A549 (cell line): ENCODE data around the gene NPAT.

ENCODE experiments used
- CHD4 ChIP-seq: fragments of 200-600 bp; sonication (generic); IDR thresholded peaks from 2 replicates; pipeline ENCODE4 v1.6.1; 2016; ENCODE audit warnings: antibody characterized with exemption, mild to moderate bottlenecking, borderline replicate concordance
- EP300 ChIP-seq, 2 experiments: fragments of >200 bp; sonication (Bioruptor Twin); formaldehyde crosslinking; IDR thresholded peaks; 2 replicates in 1 of 2; 3 replicates in 1 of 2; pipeline ENCODE4 v1.6.1; 2016 to 2017
- ESRRA ChIP-seq: fragments of 150-350 bp; IDR thresholded peaks from 2 replicates; pipeline ENCODE4 v1.6.1; 2014; ENCODE audit warnings: mild to moderate bottlenecking, low read length, borderline replicate concordance
- MYC ChIP-seq: IDR thresholded peaks from 2 replicates; pipeline ENCODE4 v1.6.1; 2012; ENCODE audit warnings: mild to moderate bottlenecking, inconsistent platforms, low read length, improper control_type of control experiment, borderline replicate concordance
- NFE2L2 ChIP-seq: fragments of 150-350 bp; conservative IDR thresholded peaks from 2 replicates; pipeline ENCODE4 v1.6.1; 2014; ENCODE audit warnings: low read length
- NR3C1 ChIP-seq: fragments of >200 bp; sonication (Bioruptor Twin); formaldehyde crosslinking; IDR thresholded peaks from 3 replicates; pipeline ENCODE4 v1.6.1; 2017
- POLR2A ChIP-seq: IDR thresholded peaks from 2 replicates; pipeline ENCODE4 v1.6.1; 2012; ENCODE audit warnings: mild to moderate bottlenecking, low read length
- POLR2AphosphoS2 ChIP-seq: conservative IDR thresholded peaks from 2 replicates; pipeline ENCODE4 v1.6.1; 2012; ENCODE audit warnings: low read length, improper control_type of control experiment, inconsistent platforms
- RCOR1 ChIP-seq: fragments of 150-350 bp; IDR thresholded peaks from 2 replicates; pipeline ENCODE4 v1.6.1; 2014; ENCODE audit warnings: antibody characterized with exemption, low read length, low read depth
- ZFP36 ChIP-seq: fragments of 450-650 bp; IDR thresholded peaks from 2 replicates; pipeline ENCODE4 v1.6.1; 2014; ENCODE audit warnings: borderline replicate concordance; ENCODE audit not compliant: partially characterized antibody
- TF ChIP-seq, protein P1 (sequence below): fragments of 200-600 bp; sonication (generic); IDR thresholded peaks from 2 replicates; pipeline ENCODE4 v1.6.1; 2016; ENCODE audit warnings: antibody characterized with exemption, mild to moderate bottlenecking, moderate library complexity
- TF ChIP-seq, protein P2 (sequence below): IDR thresholded peaks from 2 replicates; pipeline ENCODE4 v1.6.1; 2012
- TF ChIP-seq, protein P3 (sequence below): fragments of >200 bp; sonication (Bioruptor Twin); formaldehyde crosslinking; IDR thresholded peaks from 3 replicates; pipeline ENCODE4 v1.5.1; 2016

DNA sequence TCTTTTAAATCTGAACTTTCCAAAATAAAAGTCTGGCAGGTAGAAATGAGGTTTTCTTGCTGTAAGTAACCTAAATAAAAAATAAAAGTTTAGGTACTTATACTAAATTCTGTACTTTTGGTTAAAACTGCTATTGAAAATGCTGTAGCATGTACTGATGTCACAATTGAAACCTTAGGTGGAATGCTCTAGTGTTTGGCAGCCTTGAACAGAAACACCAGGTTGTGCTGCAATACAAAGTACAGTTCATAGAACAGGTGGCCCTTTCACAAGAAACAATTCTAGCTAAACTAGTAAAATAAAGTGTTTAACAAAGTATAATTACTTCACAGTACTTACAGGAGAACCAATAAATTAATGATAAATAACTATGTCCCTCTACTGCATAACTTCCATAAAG is 25.1 kb downstream of the NPAT start:
- TF ChIP-seq ZFP36 (no peak), POLR2A (no peak), NFE2L2 (no peak), EP300 (IDR thresholded peaks at IDR 0.05) (no peak), ESRRA (no peak), MYC (no peak), NR3C1 (no peak), CHD4 (no peak), RCOR1 (no peak), POLR2AphosphoS2 (no peak)
- TF ChIP-seq, protein P1, sequence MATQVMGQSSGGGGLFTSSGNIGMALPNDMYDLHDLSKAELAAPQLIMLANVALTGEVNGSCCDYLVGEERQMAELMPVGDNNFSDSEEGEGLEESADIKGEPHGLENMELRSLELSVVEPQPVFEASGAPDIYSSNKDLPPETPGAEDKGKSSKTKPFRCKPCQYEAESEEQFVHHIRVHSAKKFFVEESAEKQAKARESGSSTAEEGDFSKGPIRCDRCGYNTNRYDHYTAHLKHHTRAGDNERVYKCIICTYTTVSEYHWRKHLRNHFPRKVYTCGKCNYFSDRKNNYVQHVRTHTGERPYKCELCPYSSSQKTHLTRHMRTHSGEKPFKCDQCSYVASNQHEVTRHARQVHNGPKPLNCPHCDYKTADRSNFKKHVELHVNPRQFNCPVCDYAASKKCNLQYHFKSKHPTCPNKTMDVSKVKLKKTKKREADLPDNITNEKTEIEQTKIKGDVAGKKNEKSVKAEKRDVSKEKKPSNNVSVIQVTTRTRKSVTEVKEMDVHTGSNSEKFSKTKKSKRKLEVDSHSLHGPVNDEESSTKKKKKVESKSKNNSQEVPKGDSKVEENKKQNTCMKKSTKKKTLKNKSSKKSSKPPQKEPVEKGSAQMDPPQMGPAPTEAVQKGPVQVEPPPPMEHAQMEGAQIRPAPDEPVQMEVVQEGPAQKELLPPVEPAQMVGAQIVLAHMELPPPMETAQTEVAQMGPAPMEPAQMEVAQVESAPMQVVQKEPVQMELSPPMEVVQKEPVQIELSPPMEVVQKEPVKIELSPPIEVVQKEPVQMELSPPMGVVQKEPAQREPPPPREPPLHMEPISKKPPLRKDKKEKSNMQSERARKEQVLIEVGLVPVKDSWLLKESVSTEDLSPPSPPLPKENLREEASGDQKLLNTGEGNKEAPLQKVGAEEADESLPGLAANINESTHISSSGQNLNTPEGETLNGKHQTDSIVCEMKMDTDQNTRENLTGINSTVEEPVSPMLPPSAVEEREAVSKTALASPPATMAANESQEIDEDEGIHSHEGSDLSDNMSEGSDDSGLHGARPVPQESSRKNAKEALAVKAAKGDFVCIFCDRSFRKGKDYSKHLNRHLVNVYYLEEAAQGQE, result no peak
- TF ChIP-seq, protein P2, sequence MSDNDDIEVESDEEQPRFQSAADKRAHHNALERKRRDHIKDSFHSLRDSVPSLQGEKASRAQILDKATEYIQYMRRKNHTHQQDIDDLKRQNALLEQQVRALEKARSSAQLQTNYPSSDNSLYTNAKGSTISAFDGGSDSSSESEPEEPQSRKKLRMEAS, result no peak
- TF ChIP-seq, protein P3, sequence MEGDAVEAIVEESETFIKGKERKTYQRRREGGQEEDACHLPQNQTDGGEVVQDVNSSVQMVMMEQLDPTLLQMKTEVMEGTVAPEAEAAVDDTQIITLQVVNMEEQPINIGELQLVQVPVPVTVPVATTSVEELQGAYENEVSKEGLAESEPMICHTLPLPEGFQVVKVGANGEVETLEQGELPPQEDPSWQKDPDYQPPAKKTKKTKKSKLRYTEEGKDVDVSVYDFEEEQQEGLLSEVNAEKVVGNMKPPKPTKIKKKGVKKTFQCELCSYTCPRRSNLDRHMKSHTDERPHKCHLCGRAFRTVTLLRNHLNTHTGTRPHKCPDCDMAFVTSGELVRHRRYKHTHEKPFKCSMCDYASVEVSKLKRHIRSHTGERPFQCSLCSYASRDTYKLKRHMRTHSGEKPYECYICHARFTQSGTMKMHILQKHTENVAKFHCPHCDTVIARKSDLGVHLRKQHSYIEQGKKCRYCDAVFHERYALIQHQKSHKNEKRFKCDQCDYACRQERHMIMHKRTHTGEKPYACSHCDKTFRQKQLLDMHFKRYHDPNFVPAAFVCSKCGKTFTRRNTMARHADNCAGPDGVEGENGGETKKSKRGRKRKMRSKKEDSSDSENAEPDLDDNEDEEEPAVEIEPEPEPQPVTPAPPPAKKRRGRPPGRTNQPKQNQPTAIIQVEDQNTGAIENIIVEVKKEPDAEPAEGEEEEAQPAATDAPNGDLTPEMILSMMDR, result no peak
